K562 treated with DMSO at 1 percent for 48 hours (cell line): ENCODE measurements around the gene TSR2. TPM values are rescaled to one million over a fixed set of nuclear protein-coding genes. Genes with fewer than 3 reads are reported as not detected.

Source experiments
- total RNA-seq: library from RNA; unstranded; fragments of 300-600 nt; gene quantifications from 2 replicates; pipeline ENCODE4 v1.2.3, GENCODE V29; 2022; ENCODE audit warnings: low replicate concordance; ENCODE audit errors: extremely low read depth

The TSR2 gene
- total RNA-seq: not detected in 2 replicates

GRCh38 chrX:54439960-54440871, at the start of gene TSR2:
TSR2 (plus strand) TSS chrX:54440404; CDS start chrX:54440422, 18 bp downstream.

Other genes starting within 250 kb of the TSR2 start
- gene WNK3, start 82.4 kb upstream of the TSR2 start, total RNA-seq: not detected in 2 replicates
- not detected in 2 replicates for gene FGD1, start 55.8 kb downstream of the TSR2 start, total RNA-seq
- not detected in 2 replicates for gene GNL3L, start 89.8 kb downstream of the TSR2 start, total RNA-seq